Neuron (in vitro differentiated cells): ENCODE measurements around the gene GDAP2.
"Not testable (repeated sequence)": the region's sequence is repeated elsewhere in the genome, so short reads cannot be mapped to it uniquely, and the experiment has no call there.

Experiments used
- H2AFZ ChIP-seq: one replicate; pipeline ENCODE4 v1.6.1; 2013; ENCODE audit warnings: low read depth, mild to moderate bottlenecking, inconsistent platforms, low read length, moderate library complexity
- H3K27me3 ChIP-seq: one replicate; pipeline ENCODE4 v1.6.1; 2013; ENCODE audit warnings: low read length; ENCODE audit not compliant: insufficient read depth
- H3K36me3 ChIP-seq: one replicate; pipeline ENCODE4 v1.6.1; 2013; ENCODE audit warnings: low read length; ENCODE audit not compliant: insufficient read depth
- H3K4me1 ChIP-seq: one replicate; pipeline ENCODE4 v1.6.1; 2013; ENCODE audit warnings: low read length; ENCODE audit not compliant: insufficient read depth
- H3K4me3 ChIP-seq: 2 replicates; pipeline ENCODE4 v1.5.1; 2013; ENCODE audit warnings: mild to moderate bottlenecking, low read length, moderate library complexity
- H3K9me3 ChIP-seq: one replicate; pipeline ENCODE4 v1.6.1; 2013; ENCODE audit warnings: low read length

The GDAP2 gene

GRCh38 chr1:117930484-117930883, 1.1 kb upstream of the GDAP2 start:
- Histone ChIP-seq H2AFZ (peak overlapping the region; percentile 90), H3K36me3 (peaks cover 10% of the 10 kb centered on the region), H3K9me3 (no peaks in the 10 kb centered on the region), H3K4me1 (peaks cover 18% of the 10 kb centered on the region), H3K4me3 (peak overlapping the region; percentile 75), H3K27me3 (no peaks in the 10 kb centered on the region)

- Histone ChIP-seq H3K9me3 (no peaks in the 10 kb centered on the region), H3K36me3 (peaks cover 7% of the 10 kb centered on the region), H3K4me1 (peaks cover 18% of the 10 kb centered on the region), H3K4me3 (peak overlapping the region; percentile 75), H3K27me3 (no peaks in the 10 kb centered on the region), H2AFZ (peak overlapping the region; percentile 90)
These were observed 689 bp upstream of the GDAP2 start for GRCh38 chr1:117930173-117930447.

GRCh38 chr1:117928881-117929342, 509 bp downstream of the GDAP2 start:
- H2AFZ ChIP-seq = peak overlapping the region; percentile 90
- H3K4me1 ChIP-seq = peaks cover 18% of the 10 kb centered on the region
- H3K27me3 ChIP-seq = no peaks in the 10 kb centered on the region
- no peaks in the 10 kb centered on the region for H3K9me3 ChIP-seq
- peak overlapping the region; percentile 75 for H3K4me3 ChIP-seq
- no peaks in the 10 kb centered on the region for H3K36me3 ChIP-seq

DNA sequence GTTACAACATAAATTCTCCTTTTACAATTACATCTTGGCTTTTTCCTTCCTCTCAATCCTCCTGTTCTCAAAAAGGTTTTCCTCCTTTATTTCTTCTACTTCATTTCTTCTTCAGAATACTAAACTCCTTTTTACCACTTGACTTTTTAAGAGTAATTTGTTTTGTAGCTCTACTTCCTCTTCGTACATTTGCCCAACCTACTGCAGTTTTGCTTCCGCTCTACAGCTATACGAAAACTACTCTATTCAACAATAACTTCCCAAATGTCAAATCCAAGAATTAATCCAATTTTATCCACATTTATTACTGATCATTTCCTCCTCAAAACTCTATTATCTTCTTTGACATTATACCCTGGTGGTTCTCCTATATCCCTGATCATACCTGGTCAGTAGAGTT, 3.4 kb downstream of the GDAP2 start:
- H3K27me3 ChIP-seq = no peaks in the 10 kb centered on the region

GRCh38 chr1:117922717-117923116, 6.7 kb downstream of the GDAP2 start:
- H3K27me3 ChIP-seq, H3K9me3 ChIP-seq, H2AFZ ChIP-seq, H3K4me1 ChIP-seq, H3K4me3 ChIP-seq: not testable (repeated sequence)
- peaks cover 23% of the 10 kb centered on the region for H3K36me3 ChIP-seq

More for the DNA sequence above, 3.4 kb downstream of the GDAP2 start:
- Histone ChIP-seq H3K9me3 (no peaks in the 10 kb centered on the region), H3K4me1 (peaks cover 14% of the 10 kb centered on the region), H3K36me3 (no peaks in the 10 kb centered on the region), H3K4me3 (no peak overlapping the region), H2AFZ (no peak overlapping the region)

- Histone ChIP-seq H3K9me3 (no peaks in the 10 kb centered on the region), H3K36me3 (peaks cover 30% of the 10 kb centered on the region), H3K4me1 (peaks cover 2% of the 10 kb centered on the region), H3K27me3 (no peaks in the 10 kb centered on the region), H2AFZ (no peak overlapping the region), H3K4me3 (no peak overlapping the region)
These were observed 7.4 kb downstream of the GDAP2 start for GRCh38 chr1:117921991-117922390.

DNA sequence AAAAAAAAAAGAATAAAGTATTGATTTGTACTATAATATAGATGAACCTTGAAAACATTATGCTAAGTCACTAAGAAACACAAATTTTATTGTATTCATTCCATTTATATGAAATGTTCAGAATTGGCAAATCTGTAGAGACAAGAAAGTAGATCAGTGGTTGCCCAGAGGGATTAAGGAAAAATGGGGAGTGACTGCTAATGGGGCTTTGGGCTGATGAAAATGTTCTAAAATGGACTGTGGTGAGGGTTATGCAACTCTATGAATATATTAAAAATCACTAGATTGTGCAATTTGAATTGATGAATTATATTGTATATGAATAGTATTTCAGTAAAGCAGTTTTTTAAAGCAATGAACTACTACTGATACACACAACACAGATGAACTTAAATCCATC, 10.0 kb downstream of the GDAP2 start:
- Histone ChIP-seq H2AFZ (no peak overlapping the region), H3K4me3 (no peak overlapping the region), H3K36me3 (peaks cover 48% of the 10 kb centered on the region), H3K27me3 (no peaks in the 10 kb centered on the region), H3K9me3 (no peaks in the 10 kb centered on the region), H3K4me1 (peaks cover 2% of the 10 kb centered on the region)

GRCh38 chr1:117911051-117911450, 18.4 kb downstream of the GDAP2 start:
- H3K9me3 ChIP-seq = no peaks in the 10 kb centered on the region
- H3K4me1 ChIP-seq = no peaks in the 10 kb centered on the region
- peaks cover 72% of the 10 kb centered on the region for H3K36me3 ChIP-seq
- H2AFZ ChIP-seq = no peak overlapping the region
- no peak overlapping the region for H3K4me3 ChIP-seq
- H3K27me3 ChIP-seq = no peaks in the 10 kb centered on the region

- peaks cover 61% of the 10 kb centered on the region for H3K36me3 ChIP-seq
- no peak overlapping the region for H2AFZ ChIP-seq
- no peaks in the 10 kb centered on the region for H3K4me1 ChIP-seq
- H3K4me3 ChIP-seq = no peak overlapping the region
- H3K9me3 ChIP-seq = no peaks in the 10 kb centered on the region
- H3K27me3 ChIP-seq = no peaks in the 10 kb centered on the region
These were observed 24.4 kb downstream of the GDAP2 start for GRCh38 chr1:117905019-117905418.

DNA sequence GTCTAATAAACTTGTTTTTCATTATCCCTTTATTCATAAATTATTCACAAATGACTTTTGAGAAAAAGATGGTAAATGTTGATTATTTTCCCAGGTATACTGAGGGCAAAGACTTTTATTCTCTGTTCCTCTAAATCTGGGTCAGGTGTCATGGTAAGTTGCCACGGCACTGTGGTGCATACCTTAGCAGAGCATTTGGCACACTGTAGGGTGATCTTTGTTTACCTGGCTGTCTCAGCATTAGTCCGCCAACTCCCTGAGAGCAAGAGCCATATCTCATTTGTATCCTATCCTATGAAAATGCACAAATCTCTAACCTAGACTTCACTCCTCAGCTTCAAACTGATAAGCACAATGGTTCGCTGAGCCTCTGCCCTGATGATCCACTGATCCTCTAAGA, 24.9 kb downstream of the GDAP2 start:
- Histone ChIP-seq H3K27me3 (no peaks in the 10 kb centered on the region), H3K9me3 (no peaks in the 10 kb centered on the region), H3K4me3 (no peak overlapping the region), H2AFZ (no peak overlapping the region), H3K36me3 (peaks cover 57% of the 10 kb centered on the region), H3K4me1 (no peaks in the 10 kb centered on the region)

DNA sequence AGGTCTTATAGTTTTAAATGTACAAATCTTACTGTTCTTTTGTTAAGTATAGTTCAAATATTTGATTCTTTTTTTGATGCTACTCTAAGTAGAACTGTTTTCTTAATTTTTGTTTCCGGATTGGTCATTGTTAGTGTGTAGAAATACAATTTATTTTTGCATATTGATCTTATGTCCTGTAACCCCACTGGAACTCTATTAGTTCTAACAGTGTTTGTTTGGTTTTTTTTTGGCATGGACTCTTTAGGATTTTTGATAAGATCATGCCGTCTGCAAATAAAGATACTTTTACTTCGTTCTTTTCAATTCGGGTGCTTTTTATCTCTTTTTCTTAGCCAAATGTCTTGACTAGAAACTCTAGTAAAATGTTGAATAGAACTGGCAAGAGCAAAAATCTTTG, 26.5 kb downstream of the GDAP2 start:
- Histone ChIP-seq H2AFZ (no peak overlapping the region), H3K9me3 (no peaks in the 10 kb centered on the region), H3K4me3 (no peak overlapping the region), H3K36me3 (peaks cover 59% of the 10 kb centered on the region), H3K27me3 (no peaks in the 10 kb centered on the region), H3K4me1 (no peaks in the 10 kb centered on the region)

DNA sequence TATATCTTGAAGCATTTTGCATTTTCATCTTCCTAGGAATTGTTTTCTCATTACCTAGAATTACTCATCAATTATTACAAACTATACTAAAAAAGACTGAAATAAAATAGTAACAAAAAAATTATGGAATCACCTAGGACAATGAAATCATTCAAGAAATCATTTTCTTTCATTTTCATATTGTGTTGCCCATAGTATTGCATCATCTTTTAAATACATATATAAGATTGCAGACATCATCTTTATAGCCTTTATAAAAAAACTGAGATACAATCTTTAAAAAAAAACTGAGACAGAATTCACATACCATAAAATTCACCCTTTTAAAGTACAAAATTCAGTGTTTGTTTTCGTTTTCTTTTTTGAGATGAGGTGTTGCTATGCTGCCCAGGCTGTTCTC, 29.6 kb downstream of the GDAP2 start:
- Histone ChIP-seq H3K4me1 (no peaks in the 10 kb centered on the region), H3K27me3 (no peaks in the 10 kb centered on the region), H2AFZ (no peak overlapping the region), H3K4me3 (no peak overlapping the region), H3K36me3 (peaks cover 52% of the 10 kb centered on the region), H3K9me3 (no peaks in the 10 kb centered on the region)

- H2AFZ ChIP-seq = no peak overlapping the region
- H3K4me3 ChIP-seq = no peak overlapping the region
- no peaks in the 10 kb centered on the region for H3K27me3 ChIP-seq
- peaks cover 48% of the 10 kb centered on the region for H3K36me3 ChIP-seq
- H3K9me3 ChIP-seq = no peaks in the 10 kb centered on the region
- H3K4me1 ChIP-seq = no peaks in the 10 kb centered on the region
These were observed 31.9 kb downstream of the GDAP2 start for GRCh38 chr1:117897551-117897950.

DNA sequence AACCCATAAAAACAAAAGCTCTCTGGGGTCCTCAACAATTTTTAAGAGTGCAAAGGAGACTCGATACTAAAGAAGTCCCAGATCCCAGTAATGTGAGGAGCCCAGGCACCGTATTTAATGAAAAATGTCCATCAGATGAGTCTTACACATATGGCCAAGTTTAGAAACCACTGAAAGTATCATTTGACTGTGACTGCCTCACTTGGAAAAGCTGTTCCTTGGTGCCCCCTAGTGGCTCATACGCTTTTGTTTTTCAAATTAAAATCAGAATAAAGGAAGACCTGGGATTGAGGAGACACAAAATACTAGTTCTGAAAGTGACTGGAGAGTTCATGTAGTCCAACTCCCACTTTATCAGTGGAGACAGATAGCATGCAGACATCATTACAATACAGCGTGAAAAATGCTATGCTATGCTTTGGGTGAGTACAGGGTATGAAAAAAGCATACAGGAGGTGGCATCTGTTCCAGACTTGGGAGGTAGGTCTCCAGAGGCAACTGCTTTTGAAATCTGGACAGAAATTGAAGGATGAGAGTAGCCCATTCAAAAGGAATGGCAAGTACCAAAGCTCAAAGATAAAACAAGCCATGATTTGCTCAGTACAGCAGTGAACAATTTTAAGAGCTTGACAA, 33.8 kb downstream of the GDAP2 start:
- H3K4me1 ChIP-seq = no peaks in the 10 kb centered on the region

More for the DNA sequence above, 33.8 kb downstream of the GDAP2 start:
- Histone ChIP-seq H3K4me3 (no peak overlapping the region), H3K27me3 (no peaks in the 10 kb centered on the region), H2AFZ (no peak overlapping the region), H3K36me3 (peaks cover 32% of the 10 kb centered on the region), H3K9me3 (no peaks in the 10 kb centered on the region)
